Astrocyte (in vitro differentiated cells and primary cell): Measurements from ENCODE around the gene CLCN3. TPM values are rescaled to one million over a fixed set of nuclear protein-coding genes. Genes with fewer than 3 reads are reported as not detected.

Experiments used
- DNase-seq: peaks from one replicate; pipeline ENCODE4 v3.0.0-alpha.2; 2010; ENCODE audit warnings: low read depth
- FAIRE-seq: peaks from 2 replicates; lab custom pipeline; 2011; peaks lifted over from hg19 to GRCh38; lab: Jason Lieb, UNC
- H2AFZ ChIP-seq: 2 replicates; pipeline ENCODE4 v1.6.0; 2012; ENCODE audit warnings: low read depth, low read length, inconsistent platforms
- H3K27ac ChIP-seq: 2 replicates; pipeline ENCODE4 v1.5.1; 2011; ENCODE audit warnings: low read depth, low read length, inconsistent platforms
- H3K27me3 ChIP-seq: 2 replicates; pipeline ENCODE4 v1.6.0; 2011; ENCODE audit warnings: low read length, inconsistent platforms; ENCODE audit not compliant: insufficient read depth
- H3K36me3 ChIP-seq: 2 replicates; pipeline ENCODE4 v1.5.1; 2011; ENCODE audit warnings: low read length, inconsistent platforms; ENCODE audit not compliant: insufficient read depth
- H3K4me1 ChIP-seq: 2 replicates; pipeline ENCODE4 v1.5.1; 2011; ENCODE audit warnings: low read length, inconsistent platforms; ENCODE audit not compliant: insufficient read depth
- H3K4me2 ChIP-seq: 2 replicates; pipeline ENCODE4 v1.6.0; 2012; ENCODE audit warnings: low read length, inconsistent platforms
- H3K4me3 ChIP-seq: 2 replicates; pipeline ENCODE4 v1.5.1; 2011; ENCODE audit warnings: low read depth, mild to moderate bottlenecking, low read length, inconsistent platforms; ENCODE audit not compliant: insufficient read depth
- H3K79me2 ChIP-seq: 2 replicates; pipeline ENCODE4 v1.6.0; 2012; ENCODE audit warnings: mild to moderate bottlenecking, low read length, inconsistent platforms; ENCODE audit not compliant: insufficient read depth
- H3K9ac ChIP-seq: 2 replicates; pipeline ENCODE4 v1.6.0; 2012; ENCODE audit warnings: mild to moderate bottlenecking, low read length, inconsistent platforms
- H3K9me3 ChIP-seq: 2 replicates; pipeline ENCODE4 v1.5.1; 2012; ENCODE audit warnings: low read depth, mild to moderate bottlenecking, low read length, inconsistent platforms; ENCODE audit not compliant: insufficient read depth
- H4K20me1 ChIP-seq: 2 replicates; pipeline ENCODE4 v1.6.0; 2012; ENCODE audit warnings: low read length, inconsistent platforms; ENCODE audit not compliant: insufficient read depth
- H3K27ac Mint-ChIP-seq: one replicate; pipeline ENCODE4 v1.8.0; 2021; ENCODE audit warnings: mild to moderate bottlenecking, mixed read lengths; ENCODE audit not compliant: unreplicated experiment
- H3K27me3 Mint-ChIP-seq: one replicate; pipeline ENCODE4 v1.8.0; 2021; ENCODE audit warnings: low read depth, mixed read lengths; ENCODE audit not compliant: unreplicated experiment
- H3K36me3 Mint-ChIP-seq: one replicate; pipeline ENCODE4 v1.8.0; 2021; ENCODE audit warnings: low read depth, mixed read lengths; ENCODE audit not compliant: unreplicated experiment
- H3K4me1 Mint-ChIP-seq: one replicate; pipeline ENCODE4 v1.8.0; 2021; ENCODE audit warnings: low read depth, mixed read lengths; ENCODE audit not compliant: unreplicated experiment
- H3K4me3 Mint-ChIP-seq: one replicate; pipeline ENCODE4 v1.8.0; 2021; ENCODE audit warnings: mild to moderate bottlenecking, moderate library complexity, mixed read lengths; ENCODE audit not compliant: unreplicated experiment
- H3K9me3 Mint-ChIP-seq: one replicate; pipeline ENCODE4 v1.8.0; 2021; ENCODE audit warnings: mild to moderate bottlenecking, mixed read lengths; ENCODE audit not compliant: unreplicated experiment
- CTCF ChIP-seq: IDR thresholded peaks from 2 replicates; pipeline ENCODE4 v1.5.1; 2011; ENCODE audit warnings: low read depth, mild to moderate bottlenecking, inconsistent platforms, low read length, moderate library complexity; ENCODE audit not compliant: insufficient read depth
- EZH2 ChIP-seq: IDR thresholded peaks from 2 replicates; pipeline ENCODE4 v1.6.1; 2012; ENCODE audit warnings: mild to moderate bottlenecking, low read length, inconsistent platforms; ENCODE audit not compliant: insufficient read depth
- total RNA-seq: library from RNA; stranded (reverse); gene quantifications from 2 replicates; pipeline ENCODE4 v1.2.1, GENCODE V29; 2021

Gene CLCN3
- total RNA-seq, 1 donor from 2014 or later: 51.1 TPM

GRCh38 chr4:169716677-169717076, 96.3 kb downstream of the CLCN3 start:
- H3K27ac Mint-ChIP-seq: no peak overlapping the region
- TF ChIP-seq CTCF: no peak
- no peak for TF ChIP-seq EZH2
- peaks cover 2% of the 10 kb centered on the region for H3K36me3 Mint-ChIP-seq
- peak; percentile 46 for DNase-seq
- no peak for FAIRE-seq
- no peaks in the 10 kb centered on the region for H3K27me3 Mint-ChIP-seq
- Histone ChIP-seq H3K4me3 (no peak overlapping the region), H3K4me2 (no peak overlapping the region), H3K4me1 (peaks cover 7% of the 10 kb centered on the region), H3K79me2 (no peaks in the 10 kb centered on the region), H4K20me1 (no peaks in the 10 kb centered on the region), H3K9ac (no peak overlapping the region), H2AFZ (no peak overlapping the region), H3K27me3 (no peaks in the 10 kb centered on the region), H3K27ac (no peak overlapping the region), H3K9me3 (no peaks in the 10 kb centered on the region), H3K36me3 (peaks cover 6% of the 10 kb centered on the region)
- no peaks in the 10 kb centered on the region for H3K9me3 Mint-ChIP-seq
- no peak overlapping the region for H3K4me3 Mint-ChIP-seq
- no peaks in the 10 kb centered on the region for H3K4me1 Mint-ChIP-seq

GRCh38 chr4:169720529-169720928, 100.2 kb downstream of the CLCN3 start:
- FAIRE-seq (no peak), DNase-seq (no peak)
- Histone ChIP-seq H3K27ac (no peak overlapping the region), H4K20me1 (no peaks in the 10 kb centered on the region), H3K4me1 (peaks cover 17% of the 10 kb centered on the region), H2AFZ (no peak overlapping the region), H3K79me2 (no peaks in the 10 kb centered on the region), H3K9ac (no peak overlapping the region), H3K27me3 (no peaks in the 10 kb centered on the region), H3K36me3 (no peaks in the 10 kb centered on the region), H3K9me3 (no peaks in the 10 kb centered on the region), H3K4me2 (no peak overlapping the region), H3K4me3 (no peak overlapping the region)
- Mint-ChIP-seq H3K27ac (no peak overlapping the region), H3K36me3 (no peaks in the 10 kb centered on the region), H3K9me3 (no peaks in the 10 kb centered on the region), H3K4me1 (no peaks in the 10 kb centered on the region), H3K4me3 (no peak overlapping the region), H3K27me3 (no peaks in the 10 kb centered on the region)
- no peak for TF ChIP-seq EZH2
- TF ChIP-seq CTCF: no peak

- no peak for FAIRE-seq
- H3K4me3 Mint-ChIP-seq: no peak overlapping the region
- no peaks in the 10 kb centered on the region for H3K9me3 Mint-ChIP-seq
- Histone ChIP-seq H3K27me3 (no peaks in the 10 kb centered on the region), H3K9ac (peak overlapping the region; percentile 44), H3K9me3 (no peaks in the 10 kb centered on the region), H2AFZ (no peak overlapping the region), H3K4me3 (no peak overlapping the region), H3K79me2 (no peaks in the 10 kb centered on the region), H3K36me3 (no peaks in the 10 kb centered on the region), H4K20me1 (no peaks in the 10 kb centered on the region), H3K4me1 (peaks cover 10% of the 10 kb centered on the region), H3K4me2 (no peak overlapping the region), H3K27ac (no peak overlapping the region)
- H3K4me1 Mint-ChIP-seq: no peaks in the 10 kb centered on the region
- H3K27me3 Mint-ChIP-seq: no peaks in the 10 kb centered on the region
- H3K36me3 Mint-ChIP-seq: no peaks in the 10 kb centered on the region
- H3K27ac Mint-ChIP-seq: no peak overlapping the region
- no peak for DNase-seq
- TF ChIP-seq CTCF (peak; percentile 13), EZH2 (no peak)
Measured at GRCh38 chr4:169723207-169723965, 103.0 kb downstream of the CLCN3 start.
